HL-60 (cell line): ENCODE measurements around the gene CHKB.
A peak's percentile ranks its signal among the peaks of the same experiment; 100 is the strongest.

Experiments used
- DNase-seq, 2 experiments: peaks; one replicate each; pipeline ENCODE4 v3.0.0-alpha.2; 2010 to 2020; ENCODE audit warnings: low read depth in 1 of 2, low spot score in 1 of 2
- H3K27ac ChIP-seq: fragments of 250-450 bp; sonication (Bioruptor Pico); replicated peaks from 2 replicates; pipeline ENCODE4 v1.5.1; 2020; ENCODE audit warnings: mild to moderate bottlenecking, moderate library complexity
- H3K27me3 ChIP-seq: fragments of 250-450 bp; sonication (Bioruptor Pico); 2 replicates; pipeline ENCODE4 v1.5.1; 2021; ENCODE audit warnings: mild to moderate bottlenecking, moderate library complexity; ENCODE audit not compliant: insufficient read depth, poor library complexity, severe bottlenecking
- H3K4me3 ChIP-seq: replicated peaks from 2 replicates; pipeline ENCODE4 v1.5.1; 2011; ENCODE audit warnings: mild to moderate bottlenecking, control low read depth, low read length; ENCODE audit not compliant: insufficient read depth
- CTCF ChIP-seq: IDR thresholded peaks from one replicate; pipeline ENCODE4 v1.5.1; 2011; ENCODE audit warnings: low read length, control low read depth, inconsistent platforms; ENCODE audit not compliant: insufficient read depth
- GABPA ChIP-seq: IDR thresholded peaks from 2 replicates; pipeline ENCODE4 v1.6.1; 2012; ENCODE audit warnings: low read depth
- POLR2AphosphoS5 ChIP-seq: IDR thresholded peaks from 2 replicates; pipeline ENCODE4 v1.6.1; 2012; ENCODE audit warnings: low read depth
- REST ChIP-seq: IDR thresholded peaks from 2 replicates; pipeline ENCODE4 v1.6.1; 2012; ENCODE audit warnings: low read depth; ENCODE audit not compliant: insufficient replicate concordance
- SPI1 ChIP-seq: IDR thresholded peaks from 2 replicates; pipeline ENCODE4 v1.6.1; 2012; ENCODE audit warnings: low read depth, mild to moderate bottlenecking, borderline replicate concordance

The CHKB gene

GRCh38 chr22:50581950-50582492 lies 628 bp downstream of the CHKB start:
- TF ChIP-seq REST (no peak), SPI1 (no peak), GABPA (no peak), CTCF (no peak), POLR2AphosphoS5 (no peak)
- H3K27me3 ChIP-seq = no peaks in the 10 kb centered on the region
- DNase-seq = peak in 1 of 2 experiments; percentile 49
- H3K4me3 ChIP-seq = peak overlapping the region; percentile 77
- H3K27ac ChIP-seq = peak overlapping the region; percentile 96

GRCh38 chr22:50581031-50581949 lies 1.4 kb downstream of the CHKB start:
- DNase-seq = peak in 1 of 2 experiments; percentile 14

More at GRCh38 chr22:50581031-50581949, 1.4 kb downstream of the CHKB start:
- H3K4me3 ChIP-seq = peak overlapping the region; percentile 77
- H3K27ac ChIP-seq = peak overlapping the region; percentile 96; the same call in 1 of the 2 replicates
- no peaks in the 10 kb centered on the region for H3K27me3 ChIP-seq
- TF ChIP-seq CTCF (no peak), GABPA (no peak), REST (no peak)
